BE2C (cell line): ENCODE data around the gene RRBP1.

Experiments
- DNase-seq: peaks from one replicate; pipeline ENCODE4 v3.0.0-alpha.2; 2020
- H3K27me3 ChIP-seq: fragments of 250-450 bp; sonication (Bioruptor Pico); 2 replicates; pipeline ENCODE4 v1.5.1; 2020; ENCODE audit warnings: mild to moderate bottlenecking
- H3K36me3 ChIP-seq: fragments of 250-450 bp; sonication (Bioruptor Pico); 2 replicates; pipeline ENCODE4 v1.5.1; 2020; ENCODE audit warnings: mild to moderate bottlenecking
- H3K4me1 ChIP-seq: fragments of 250-450 bp; sonication (Bioruptor Pico); 2 replicates; pipeline ENCODE4 v1.5.1; 2020
- H3K4me3 ChIP-seq: 2 replicates; pipeline ENCODE4 v1.5.1; 2011; ENCODE audit warnings: low read depth, low read length
- H3K9me3 ChIP-seq: fragments of 250-450 bp; sonication (Bioruptor Pico); 2 replicates; pipeline ENCODE4 v1.5.1; 2020
- TF ChIP-seq, protein P1 (sequence below): IDR thresholded peaks from 2 replicates; pipeline ENCODE4 v1.5.1; 2012; ENCODE audit warnings: mild to moderate bottlenecking, low read depth, low read length

Gene RRBP1

DNA sequence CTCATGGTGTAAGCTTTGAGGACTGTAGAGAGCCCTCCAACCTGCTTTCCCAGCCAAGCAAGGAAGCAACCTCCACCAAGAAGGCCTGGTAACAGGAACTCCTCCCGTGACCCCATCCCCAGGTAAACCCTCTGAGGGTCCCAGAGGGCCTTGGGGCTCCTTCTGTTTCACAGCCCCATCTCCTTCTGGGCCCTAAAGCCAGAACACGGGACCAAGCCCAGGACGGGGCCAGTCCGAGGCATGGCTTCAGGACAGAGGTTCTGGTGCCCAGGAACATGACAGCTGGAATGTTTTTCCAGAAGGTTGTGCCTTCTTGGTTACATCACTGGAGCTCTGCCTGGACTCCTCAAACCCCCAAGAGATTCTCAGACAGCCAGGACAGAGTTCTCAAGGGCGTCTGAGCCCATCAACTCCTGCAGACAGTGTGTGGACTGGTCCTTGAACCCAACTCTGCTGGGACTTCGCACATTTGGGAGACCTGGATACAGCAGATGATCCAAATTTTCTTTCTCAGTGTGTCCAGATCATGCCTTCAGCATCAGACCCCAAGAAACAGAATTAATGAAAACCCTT lies 43.1 kb downstream of the RRBP1 start:
- Histone ChIP-seq H3K9me3 (no peaks in the 10 kb centered on the region), H3K36me3 (no peaks in the 10 kb centered on the region), H3K4me3 (no peak overlapping the region), H3K4me1 (peaks cover 5% of the 10 kb centered on the region; the same call in 1 of the 2 replicates), H3K27me3 (no peaks in the 10 kb centered on the region)
- no peak for DNase-seq
- TF ChIP-seq, protein P1, sequence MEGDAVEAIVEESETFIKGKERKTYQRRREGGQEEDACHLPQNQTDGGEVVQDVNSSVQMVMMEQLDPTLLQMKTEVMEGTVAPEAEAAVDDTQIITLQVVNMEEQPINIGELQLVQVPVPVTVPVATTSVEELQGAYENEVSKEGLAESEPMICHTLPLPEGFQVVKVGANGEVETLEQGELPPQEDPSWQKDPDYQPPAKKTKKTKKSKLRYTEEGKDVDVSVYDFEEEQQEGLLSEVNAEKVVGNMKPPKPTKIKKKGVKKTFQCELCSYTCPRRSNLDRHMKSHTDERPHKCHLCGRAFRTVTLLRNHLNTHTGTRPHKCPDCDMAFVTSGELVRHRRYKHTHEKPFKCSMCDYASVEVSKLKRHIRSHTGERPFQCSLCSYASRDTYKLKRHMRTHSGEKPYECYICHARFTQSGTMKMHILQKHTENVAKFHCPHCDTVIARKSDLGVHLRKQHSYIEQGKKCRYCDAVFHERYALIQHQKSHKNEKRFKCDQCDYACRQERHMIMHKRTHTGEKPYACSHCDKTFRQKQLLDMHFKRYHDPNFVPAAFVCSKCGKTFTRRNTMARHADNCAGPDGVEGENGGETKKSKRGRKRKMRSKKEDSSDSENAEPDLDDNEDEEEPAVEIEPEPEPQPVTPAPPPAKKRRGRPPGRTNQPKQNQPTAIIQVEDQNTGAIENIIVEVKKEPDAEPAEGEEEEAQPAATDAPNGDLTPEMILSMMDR = no peak

DNA sequence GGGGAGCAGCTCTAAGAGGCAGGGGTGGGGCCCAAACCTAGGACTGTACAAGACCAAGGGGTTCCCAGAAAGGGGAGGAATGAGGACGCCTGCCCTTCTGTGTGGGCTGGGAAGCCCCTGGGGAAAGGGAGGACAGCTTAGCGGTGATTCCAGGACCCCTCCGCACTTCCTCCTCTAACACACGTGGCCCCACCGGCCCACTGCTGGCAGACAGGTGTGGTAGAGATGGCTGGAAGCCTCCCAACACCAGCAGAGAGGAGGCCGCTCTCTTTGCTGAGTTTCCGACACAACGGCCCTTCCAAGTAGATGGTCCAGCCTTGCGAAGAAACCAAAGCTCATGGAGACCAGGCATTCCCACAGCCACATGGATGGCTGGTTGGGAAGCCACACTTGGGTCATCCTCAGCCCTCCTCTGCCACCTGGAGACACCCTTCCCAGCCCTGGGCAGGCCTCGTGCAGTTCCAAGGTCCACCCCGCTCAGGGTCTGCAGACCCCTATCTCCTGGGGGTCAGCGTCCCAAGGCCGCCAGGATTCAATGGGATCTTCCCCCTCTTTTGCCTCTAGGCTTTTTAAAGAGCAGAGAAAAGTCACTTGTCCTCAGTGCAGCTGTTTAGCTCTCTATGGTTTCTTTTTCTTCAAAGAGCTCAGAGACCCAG lies 43.9 kb downstream of the RRBP1 start:
- Histone ChIP-seq H3K36me3 (no peaks in the 10 kb centered on the region), H3K4me3 (no peak overlapping the region), H3K27me3 (no peaks in the 10 kb centered on the region), H3K9me3 (no peaks in the 10 kb centered on the region), H3K4me1 (peaks cover 5% of the 10 kb centered on the region; the same call in 1 of the 2 replicates)
- TF ChIP-seq, protein P1 = no peak
- DNase-seq = no peak

DNA sequence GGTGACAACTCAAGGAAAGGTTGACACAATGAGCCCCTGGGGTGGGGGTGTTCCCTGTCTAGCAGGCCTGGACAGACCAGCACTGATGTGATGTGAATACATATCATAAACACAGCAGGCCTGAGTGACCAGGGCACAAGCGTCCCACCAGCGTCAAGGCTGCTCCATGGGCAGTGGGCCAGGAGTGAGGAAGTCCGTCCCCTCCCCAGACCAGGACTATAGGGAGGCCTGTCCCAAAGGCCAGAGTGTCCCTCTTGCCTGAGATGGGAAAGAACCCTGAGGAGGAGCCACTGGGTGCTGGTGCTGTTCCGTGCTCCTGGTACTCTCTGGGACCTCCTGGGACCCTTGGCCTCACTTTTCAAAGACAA lies 44.6 kb downstream of the RRBP1 start:
- Histone ChIP-seq H3K27me3 (no peaks in the 10 kb centered on the region), H3K36me3 (no peaks in the 10 kb centered on the region), H3K4me1 (peaks cover 5% of the 10 kb centered on the region; the same call in 1 of the 2 replicates), H3K4me3 (no peak overlapping the region), H3K9me3 (no peaks in the 10 kb centered on the region)
- no peak for DNase-seq
- TF ChIP-seq, protein P1 = no peak

DNA sequence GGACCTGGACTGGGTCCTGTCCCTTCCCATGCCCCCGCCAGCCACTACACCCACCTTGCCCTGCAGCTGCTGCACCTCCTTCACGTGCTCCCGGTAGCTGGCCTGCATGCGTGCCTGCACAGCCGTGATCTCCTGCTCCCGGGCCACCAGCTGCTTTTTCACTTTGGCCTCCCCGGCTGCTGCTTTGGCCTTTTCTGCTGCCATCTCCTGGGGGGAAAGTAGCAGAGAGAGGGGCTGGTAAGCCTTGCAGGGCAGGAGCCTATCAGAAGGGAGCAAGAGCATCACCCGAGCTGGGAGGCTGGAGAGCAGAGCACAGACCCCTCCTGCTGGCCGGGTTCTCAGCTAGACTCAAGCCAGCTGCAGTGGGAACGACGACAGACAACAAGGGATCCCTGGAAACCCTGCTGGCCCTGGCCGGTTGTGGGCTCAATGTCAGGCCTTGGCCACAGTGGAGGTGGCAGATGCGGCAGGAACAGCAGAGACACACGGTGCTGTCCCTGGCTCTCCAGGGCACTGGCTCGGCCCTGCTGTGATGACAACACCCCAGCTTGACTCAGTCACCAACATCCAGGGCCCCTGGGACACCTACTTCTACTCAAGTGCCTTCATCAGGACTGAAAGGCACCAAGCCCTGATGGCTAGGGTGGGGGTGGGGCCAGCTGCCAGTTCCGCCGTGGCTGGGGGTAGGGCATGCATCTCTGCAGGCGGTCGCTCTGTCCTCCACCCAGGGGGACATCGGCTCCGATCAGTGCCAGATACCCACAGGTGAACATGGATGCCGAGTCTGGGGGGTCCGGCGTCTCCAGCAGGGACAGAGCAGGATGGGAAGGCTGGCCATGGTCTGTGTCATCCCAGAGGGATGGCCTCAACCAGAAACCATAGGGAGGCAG lies 45.3 kb downstream of the RRBP1 start:
- H3K9me3 ChIP-seq = no peaks in the 10 kb centered on the region
- TF ChIP-seq, protein P1 = peak; percentile 68
- no peaks in the 10 kb centered on the region for H3K36me3 ChIP-seq
- H3K27me3 ChIP-seq = no peaks in the 10 kb centered on the region
- H3K4me1 ChIP-seq = peaks cover 5% of the 10 kb centered on the region; the same call in 1 of the 2 replicates
- no peak overlapping the region for H3K4me3 ChIP-seq
- DNase-seq = peak; percentile 89

DNA sequence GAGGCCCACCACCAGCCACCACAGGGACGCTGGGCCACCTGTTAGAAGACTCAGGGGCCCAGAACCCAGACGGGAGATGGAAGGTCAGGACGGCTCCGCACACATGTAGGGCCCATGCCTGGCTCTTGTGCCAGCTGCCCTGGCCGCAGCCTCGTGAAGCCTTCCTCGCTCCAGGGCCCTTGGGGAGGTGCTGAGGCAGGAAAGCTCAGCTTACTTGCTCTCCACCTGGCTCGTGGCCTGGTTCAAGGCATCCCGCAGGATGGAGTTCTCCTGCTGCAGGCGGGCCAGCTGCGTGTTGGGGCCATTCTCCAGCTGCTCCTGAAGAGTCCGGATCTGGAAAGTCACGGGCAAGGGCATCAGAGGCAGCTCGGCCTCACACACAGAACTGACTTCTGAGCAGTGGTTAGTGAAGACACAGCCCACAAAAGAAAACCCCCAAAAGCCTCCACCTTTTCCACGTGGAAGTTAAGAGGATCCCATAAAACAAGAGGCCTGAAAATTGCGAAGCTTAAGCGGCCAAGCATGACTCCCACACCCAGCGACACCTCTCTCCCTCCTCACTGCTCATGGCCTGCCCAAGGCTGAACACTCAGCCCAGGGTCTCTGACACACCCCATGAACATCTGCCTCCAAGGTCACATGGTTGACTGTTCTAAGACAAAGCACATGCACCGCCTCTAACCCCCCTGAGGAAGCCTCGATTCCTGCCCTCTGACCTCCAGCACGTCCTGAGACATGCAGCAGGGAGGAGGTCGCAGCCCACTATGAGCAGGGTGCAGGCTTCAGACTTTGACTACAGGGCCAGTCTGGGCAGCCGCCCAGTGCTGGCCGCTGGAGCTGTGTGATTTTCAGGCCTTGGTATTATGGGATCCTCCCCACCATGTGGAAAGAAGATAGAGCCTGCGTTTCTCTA lies 46.5 kb downstream of the RRBP1 start:
- Histone ChIP-seq H3K27me3 (no peaks in the 10 kb centered on the region), H3K4me1 (peaks cover 5% of the 10 kb centered on the region; the same call in 1 of the 2 replicates), H3K9me3 (no peaks in the 10 kb centered on the region), H3K4me3 (no peak overlapping the region), H3K36me3 (no peaks in the 10 kb centered on the region)
- DNase-seq = no peak
- TF ChIP-seq, protein P1 = no peak
